Posterior vena cava (tissue), 2 donors: Measurements from ENCODE around the gene TNPO3. TPM values are rescaled to one million over a fixed set of nuclear protein-coding genes. Genes with fewer than 3 reads are reported as not detected.

Source experiments
- total RNA-seq, 2 donors: library from RNA; stranded (reverse); fragmentation: NEBNext Ultra II Directional; extraction: Animal tissue kit (Norgen Biotek cat#: 25700); gene quantifications; one replicate each; pipeline ENCODE4 v1.2.1, GENCODE V29; 2021
- donor health status: DM: yes; HTN: yes; CAD: no.
- donor health status: DM: yes; HTN: yes; CAD: no.

TNPO3 gene
- total RNA-seq, 2 donors from 2014 or later: 25.4 to 27.9 TPM

Other genes with a start within 250 kb of the TNPO3 start
- gene FLNC, start 224.7 kb downstream of the TNPO3 start, total RNA-seq: 100 to 1,000 TPM; 440 to 856 TPM
- gene ATP6V1F, start 192.3 kb downstream of the TNPO3 start, total RNA-seq: 100 to 1,000 TPM; 106 to 115 TPM
- 1 to 10 TPM in 1 of 2 donors, under 1 TPM in 1; 0.95 to 1.3 TPM for gene KCP, start 144.4 kb downstream of the TNPO3 start, total RNA-seq
- gene IRF5, start 117.2 kb downstream of the TNPO3 start, total RNA-seq: 10 to 100 TPM in 1 of 2 donors, 1 to 10 TPM in 1; 5.8 to 10.3 TPM
- 1 to 10 TPM; 5.2 to 6.3 TPM for gene TSPAN33, start 89.6 kb upstream of the TNPO3 start, total RNA-seq
- gene SMO, start 133.5 kb upstream of the TNPO3 start, total RNA-seq: 1 to 10 TPM; 7.4 to 8.5 TPM
- gene AHCYL2, start 169.9 kb upstream of the TNPO3 start, total RNA-seq: 10 to 100 TPM; 11.2 to 13.6 TPM